ENCODE measurements around the gene YJU2. TPM values are rescaled to one million over a fixed set of nuclear protein-coding genes. Genes with fewer than 3 reads are reported as not detected.
A peak's percentile ranks its signal among the peaks of the same experiment; 100 is the strongest.

YJU2 gene
- total and polyA plus RNA-seq, 2 of the 13 experiments (the other 11 are each of a cell fraction or from before 2014, with no cell fraction given), result 9.3 to 17.9 TPM

DNA sequence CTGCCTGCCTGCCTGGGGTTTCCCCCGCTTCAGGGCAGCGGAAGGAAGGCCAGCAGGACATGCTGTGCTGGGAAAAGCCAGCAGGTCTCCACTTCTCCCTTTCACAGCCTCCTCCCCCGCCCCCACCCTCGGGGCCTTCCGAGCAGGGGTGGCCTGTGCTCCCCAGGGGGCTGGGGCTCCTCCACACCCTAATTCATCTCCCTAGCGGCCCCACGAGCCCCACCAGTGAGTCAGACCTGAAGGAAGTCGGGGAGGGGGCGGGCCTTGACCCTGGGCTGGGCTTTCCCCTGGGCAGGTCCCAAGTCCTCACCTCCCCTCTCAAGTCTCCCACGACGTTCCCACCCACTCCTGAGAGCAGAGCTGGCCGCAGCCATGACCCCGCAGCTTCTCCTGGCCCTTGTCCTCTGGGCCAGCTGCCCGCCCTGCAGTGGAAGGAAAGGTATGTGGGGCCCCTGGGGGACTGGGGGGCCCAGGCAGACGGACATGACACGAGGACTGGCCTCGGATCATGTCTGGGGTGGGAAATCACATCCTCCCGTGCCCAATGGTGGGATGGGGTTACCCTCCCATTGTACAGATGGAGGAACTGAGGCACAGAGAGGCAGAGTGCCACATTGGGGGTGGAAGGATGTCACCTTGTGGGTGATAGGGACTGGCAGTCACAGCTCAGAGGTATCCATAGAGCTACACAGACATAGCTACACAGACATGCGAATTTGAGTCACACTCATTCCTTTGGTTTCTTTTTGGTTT is 17.5 kb upstream of the YJU2 start, which contains the start of gene EBI3 (continued):
- TF ChIP-seq, protein P1, sequence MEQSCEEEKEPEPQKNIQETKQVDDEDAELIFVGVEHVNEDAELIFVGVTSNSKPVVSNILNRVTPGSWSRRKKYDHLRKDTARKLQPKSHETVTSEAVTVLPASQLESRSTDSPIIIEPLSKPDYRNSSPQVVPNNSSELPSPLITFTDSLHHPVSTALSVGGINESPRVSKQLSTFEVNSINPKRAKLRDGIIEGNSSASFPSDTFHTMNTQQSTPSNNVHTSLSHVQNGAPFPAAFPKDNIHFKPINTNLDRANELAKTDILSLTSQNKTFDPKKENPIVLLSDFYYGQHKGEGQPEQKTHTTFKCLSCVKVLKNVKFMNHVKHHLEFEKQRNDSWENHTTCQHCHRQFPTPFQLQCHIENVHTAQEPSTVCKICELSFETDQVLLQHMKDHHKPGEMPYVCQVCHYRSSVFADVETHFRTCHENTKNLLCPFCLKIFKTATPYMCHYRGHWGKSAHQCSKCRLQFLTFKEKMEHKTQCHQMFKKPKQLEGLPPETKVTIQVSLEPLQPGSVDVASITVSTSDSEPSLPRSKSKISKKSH (CRISPR knock-in tag; IDR thresholded peaks at IDR 0.05; ENCODE audit: borderline replicate concordance), result peak; percentile 76
- TF ChIP-seq POLR2G (IDR thresholded peaks at IDR 0.05; ENCODE audit: low read depth, low read length) (no peak), ZNF10 (CRISPR knock-in tag; IDR thresholded peaks at IDR 0.05; ENCODE audit: borderline replicate concordance, low read depth) (no peak), PLRG1 (conservative IDR thresholded peaks at IDR 0.05) (no peak), TARDBP (CRISPR knock-in tag; IDR thresholded peaks at IDR 0.05) (peak; percentile 11; the same call in 1 of the 2 replicates), RELA (CRISPR knock-in tag; IDR thresholded peaks at IDR 0.05) (no peak), NFYC (CRISPR knock-in tag; IDR thresholded peaks at IDR 0.05) (no peak), SIN3A (IDR thresholded peaks at IDR 0.05; ENCODE audit: borderline replicate concordance, low read depth, low read length) (no peak), TOE1 (CRISPR knock-in tag; IDR thresholded peaks at IDR 0.05) (no peak), MAZ (IDR thresholded peaks at IDR 0.05; ENCODE audit: borderline replicate concordance, low read depth, low read length) (no peak), MAZ (CRISPR knock-in tag; IDR thresholded peaks at IDR 0.05; ENCODE audit: low read depth) (peak; percentile 61; the same call in 1 of the 2 replicates), KDM2A (CRISPR knock-in tag; IDR thresholded peaks at IDR 0.05; ENCODE audit: borderline replicate concordance, low read depth) (0 out of 2 replicates have a peak, but pooled peaks have one; percentile 21), ZNF431 (CRISPR knock-in tag; IDR thresholded peaks at IDR 0.05; ENCODE audit: borderline replicate concordance, low read depth) (0 out of 2 replicates have a peak, but pooled peaks have one; percentile 43), NONO (IDR thresholded peaks at IDR 0.05) (no peak), NONO (CRISPR knock-in tag; conservative IDR thresholded peaks at IDR 0.05) (no peak), ZFP36L1 (CRISPR knock-in tag; IDR thresholded peaks at IDR 0.05) (no peak)
- TF ChIP-seq, protein P2, sequence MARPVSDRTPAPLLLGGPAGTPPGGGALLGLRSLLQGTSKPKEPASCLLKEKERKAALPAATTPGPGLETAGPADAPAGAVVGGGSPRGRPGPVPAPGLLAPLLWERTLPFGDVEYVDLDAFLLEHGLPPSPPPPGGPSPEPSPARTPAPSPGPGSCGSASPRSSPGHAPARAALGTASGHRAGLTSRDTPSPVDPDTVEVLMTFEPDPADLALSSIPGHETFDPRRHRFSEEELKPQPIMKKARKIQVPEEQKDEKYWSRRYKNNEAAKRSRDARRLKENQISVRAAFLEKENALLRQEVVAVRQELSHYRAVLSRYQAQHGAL (CRISPR knock-in tag; IDR thresholded peaks at IDR 0.05; ENCODE audit: not compliant biosample characterization), result no peak
- TF ChIP-seq, protein P3, sequence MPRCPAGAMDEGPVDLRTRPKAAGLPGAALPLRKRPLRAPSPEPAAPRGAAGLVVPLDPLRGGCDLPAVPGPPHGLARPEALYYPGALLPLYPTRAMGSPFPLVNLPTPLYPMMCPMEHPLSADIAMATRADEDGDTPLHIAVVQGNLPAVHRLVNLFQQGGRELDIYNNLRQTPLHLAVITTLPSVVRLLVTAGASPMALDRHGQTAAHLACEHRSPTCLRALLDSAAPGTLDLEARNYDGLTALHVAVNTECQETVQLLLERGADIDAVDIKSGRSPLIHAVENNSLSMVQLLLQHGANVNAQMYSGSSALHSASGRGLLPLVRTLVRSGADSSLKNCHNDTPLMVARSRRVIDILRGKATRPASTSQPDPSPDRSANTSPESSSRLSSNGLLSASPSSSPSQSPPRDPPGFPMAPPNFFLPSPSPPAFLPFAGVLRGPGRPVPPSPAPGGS (CRISPR knock-in tag; IDR thresholded peaks at IDR 0.05), result peak; percentile 84; the same call in 1 of the 2 replicates
- TF ChIP-seq, protein P4, sequence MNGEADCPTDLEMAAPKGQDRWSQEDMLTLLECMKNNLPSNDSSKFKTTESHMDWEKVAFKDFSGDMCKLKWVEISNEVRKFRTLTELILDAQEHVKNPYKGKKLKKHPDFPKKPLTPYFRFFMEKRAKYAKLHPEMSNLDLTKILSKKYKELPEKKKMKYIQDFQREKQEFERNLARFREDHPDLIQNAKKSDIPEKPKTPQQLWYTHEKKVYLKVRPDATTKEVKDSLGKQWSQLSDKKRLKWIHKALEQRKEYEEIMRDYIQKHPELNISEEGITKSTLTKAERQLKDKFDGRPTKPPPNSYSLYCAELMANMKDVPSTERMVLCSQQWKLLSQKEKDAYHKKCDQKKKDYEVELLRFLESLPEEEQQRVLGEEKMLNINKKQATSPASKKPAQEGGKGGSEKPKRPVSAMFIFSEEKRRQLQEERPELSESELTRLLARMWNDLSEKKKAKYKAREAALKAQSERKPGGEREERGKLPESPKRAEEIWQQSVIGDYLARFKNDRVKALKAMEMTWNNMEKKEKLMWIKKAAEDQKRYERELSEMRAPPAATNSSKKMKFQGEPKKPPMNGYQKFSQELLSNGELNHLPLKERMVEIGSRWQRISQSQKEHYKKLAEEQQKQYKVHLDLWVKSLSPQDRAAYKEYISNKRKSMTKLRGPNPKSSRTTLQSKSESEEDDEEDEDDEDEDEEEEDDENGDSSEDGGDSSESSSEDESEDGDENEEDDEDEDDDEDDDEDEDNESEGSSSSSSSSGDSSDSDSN (CRISPR knock-in tag; IDR thresholded peaks at IDR 0.05), result no peak
- TF ChIP-seq, protein P5, sequence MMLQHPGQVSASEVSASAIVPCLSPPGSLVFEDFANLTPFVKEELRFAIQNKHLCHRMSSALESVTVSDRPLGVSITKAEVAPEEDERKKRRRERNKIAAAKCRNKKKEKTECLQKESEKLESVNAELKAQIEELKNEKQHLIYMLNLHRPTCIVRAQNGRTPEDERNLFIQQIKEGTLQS (CRISPR knock-in tag; IDR thresholded peaks at IDR 0.05), result no peak
